K562 (cell line): ENCODE data around the gene VSTM2B. TPM values are rescaled to one million over a fixed set of nuclear protein-coding genes. Genes with fewer than 3 reads are reported as not detected.

Experiments
- ATAC-seq: fragments of 200-7000 bp; cut with Tn5 transposase; 3 replicates; pipeline ENCODE4 v1.9.1; 2020; ENCODE audit warnings: moderate library complexity
- BruUV-seq: library from RNA; stranded (reverse); fragments of 400-500 nt; replicated peaks from 2 replicates; lab custom pipeline; 2021; lab: Mats Ljungman, UMichigan
- CTCF ChIA-PET: fragments of 300-600 bp; formaldehyde crosslinking; extraction: SDS; loops from one replicate; lab custom pipeline; 2021; ENCODE audit warnings: low intra/inter-chr PET ratio; lab: Yijun Ruan, JAX
- POLR2A ChIA-PET: fragments of 300-600, 350-650 bp; sonication (Branson Sonifier 250); formaldehyde crosslinking; extraction: SDS; loops from one replicate; lab custom pipeline; 2021; ENCODE audit warnings: antibody characterized with exemption, inconsistent platforms; lab: Yijun Ruan, JAX
- DNase-seq, 4 experiments: peaks; one replicate each; pipeline versions ENCODE4 v3.0.0 to v3.0.0-alpha.2; 2011 to 2018; ENCODE audit warnings: low spot score in 3 of 4, mixed read lengths in 3 of 4; ENCODE audit errors: extremely low read depth in 1 of 4
- FAIRE-seq: peaks from 2 replicates; lab custom pipeline; 2011; peaks lifted over from hg19 to GRCh38; lab: Jason Lieb, UNC
- H2AFZ ChIP-seq: 2 replicates; pipeline ENCODE4 v1.6.0; 2011; ENCODE audit warnings: low read depth, low read length, control low read depth, inconsistent platforms
- H3K27ac ChIP-seq: fragments of 200-600 bp; 3 replicates; pipeline ENCODE4 v1.8.0; 2011; ENCODE audit warnings: low read depth, mild to moderate bottlenecking, control low read depth, inconsistent platforms, low read length, moderate library complexity, mixed read lengths; ENCODE audit errors: extremely low read depth
- H3K27me3 ChIP-seq, 2 experiments: fragments of 300-600 bp in 1 of 2; 2 replicates in 1 of 2; 3 replicates in 1 of 2; pipeline versions ENCODE4 v1.6.0 to v1.8.0; 2011; ENCODE audit warnings: inconsistent platforms in 2 of 2, low read length in 2 of 2, mild to moderate bottlenecking in 1 of 2, mixed read lengths in 1 of 2, moderate library complexity in 1 of 2; ENCODE audit not compliant: control insufficient read depth in 2 of 2, insufficient read depth in 2 of 2
- H3K36me3 ChIP-seq: fragments of 300-600 bp; 3 replicates; pipeline ENCODE4 v1.8.0; 2011; ENCODE audit warnings: mild to moderate bottlenecking, low read length, inconsistent platforms; ENCODE audit not compliant: control insufficient read depth, insufficient read depth
- H3K4me1 ChIP-seq, 2 experiments: fragments of 200-600 bp in 1 of 2; replicated peaks in 1 of 2; 2 replicates in 1 of 2; 3 replicates in 1 of 2; pipeline versions ENCODE4 v1.5.1 to v1.8.0; 2011; ENCODE audit warnings: inconsistent platforms in 2 of 2, low read length in 2 of 2, mild to moderate bottlenecking in 1 of 2, mixed read lengths in 1 of 2, moderate library complexity in 1 of 2; ENCODE audit not compliant: control insufficient read depth in 2 of 2, insufficient read depth in 2 of 2
- H3K4me2 ChIP-seq: 2 replicates; pipeline ENCODE4 v1.6.1; 2011; ENCODE audit warnings: low read length, control low read depth, inconsistent platforms, mixed read lengths; ENCODE audit not compliant: insufficient read depth
- H3K4me3 ChIP-seq: fragments of 200-600 bp; sonication (generic), shearing (Covaris generic); 2 replicates; pipeline ENCODE4 v1.5.1; 2016; ENCODE audit warnings: control low read depth, inconsistent platforms
- H3K79me2 ChIP-seq: fragments of 200-600 bp; 3 replicates; pipeline ENCODE4 v1.8.0; 2011; ENCODE audit warnings: low read length, inconsistent platforms; ENCODE audit not compliant: control insufficient read depth, insufficient read depth
- H3K9ac ChIP-seq, 2 experiments: 2 replicates each; pipeline versions ENCODE4 v1.6.0 to v1.6.1; 2011; ENCODE audit warnings: low read depth in 2 of 2, low read length in 2 of 2, control low read depth in 1 of 2, inconsistent platforms in 1 of 2, mild to moderate bottlenecking in 1 of 2, mixed read lengths in 1 of 2; ENCODE audit not compliant: insufficient read depth in 1 of 2
- H3K9me1 ChIP-seq: one replicate; pipeline ENCODE4 v1.6.0; 2011; ENCODE audit warnings: inconsistent platforms, mild to moderate bottlenecking, low read length, moderate library complexity; ENCODE audit not compliant: control insufficient read depth, insufficient read depth
- H3K9me3 ChIP-seq: replicated peaks from 2 replicates; pipeline ENCODE4 v1.5.1; 2011; ENCODE audit warnings: low read depth, low read length, inconsistent platforms; ENCODE audit not compliant: control insufficient read depth, insufficient read depth
- H4K20me1 ChIP-seq: replicated peaks from 2 replicates; pipeline ENCODE4 v1.6.1; 2011; ENCODE audit warnings: low read length, inconsistent platforms, mixed read lengths; ENCODE audit not compliant: control insufficient read depth, insufficient read depth
- GTF3C2 ChIP-seq: IDR thresholded peaks from 3 replicates; pipeline ENCODE4 v1.6.1; 2011; ENCODE audit warnings: borderline replicate concordance, mild to moderate bottlenecking, moderate library complexity; ENCODE audit not compliant: insufficient read length; ENCODE audit errors: extremely low read depth
- KDM2B ChIP-seq: fragments of 250-450 bp; sonication (Bioruptor Pico); IDR thresholded peaks from 2 replicates; pipeline ENCODE4 v1.8.0; 2021; ENCODE audit warnings: mild to moderate bottlenecking, moderate library complexity
- NKRF ChIP-seq: fragments of 450-650 bp; IDR thresholded peaks from 2 replicates; pipeline ENCODE4 v1.6.1; 2016; ENCODE audit warnings: borderline replicate concordance
- NR2C2 ChIP-seq, 2 experiments: fragments of 200-800 bp in 1 of 2; sonication (Bioruptor generic) in 1 of 2; sonication (generic) in 1 of 2; formaldehyde crosslinking in 1 of 2; IDR thresholded peaks; 2 replicates each; pipeline versions ENCODE4 v1.6.1 to v1.8.0; 2016 to 2022; ENCODE audit warnings: mild to moderate bottlenecking in 1 of 2, missing compliant biosample characterization in 1 of 2, missing genetic modification characterization in 1 of 2, missing genetic modification reagents in 1 of 2
- PCBP1 ChIP-seq: fragments of 200-400 bp; formaldehyde crosslinking; IDR thresholded peaks from 2 replicates; pipeline ENCODE4 v1.6.1; 2018; ENCODE audit warnings: mild to moderate bottlenecking, low read depth, low read length; ENCODE audit not compliant: poor library complexity, severe bottlenecking
- PTBP1 ChIP-seq: fragments of 200-400 bp; formaldehyde crosslinking; IDR thresholded peaks from 2 replicates; pipeline ENCODE4 v1.6.1; 2017; ENCODE audit warnings: low read depth, low read length
- RBM39 ChIP-seq: fragments of 200-400 bp; formaldehyde crosslinking; optimal IDR thresholded peaks from 2 replicates; pipeline ENCODE3; 2018; ENCODE audit warnings: low read depth, low read length
- WGBS: fragments of 100-300 bp; shearing (Covaris generic); methylation state at CpG from one replicate; pipeline ENCODE4 v1.1.6; 2016; ENCODE audit warnings: low coverage, mixed read lengths; ENCODE audit not compliant: insufficient coverage; ENCODE audit errors: missing lambda C conversion rate; 5-methylcytosine and 5-hydroxymethylcytosine counted together
- in situ Hi-C: fragments of 300-500 bp; cut with MboI; formaldehyde crosslinking; loops from 4 replicates; pipeline ENCODE4 v1.15.0; 2018; ENCODE audit warnings: inconsistent platforms, mixed read lengths
- intact Hi-C: fragments of 100-400 bp; cut with micrococcal nuclease; formaldehyde crosslinking; loops from 2 replicates; pipeline ENCODE4 v1.14.2; 2022
- polyA plus RNA-seq, 8 experiments: library from polyadenylated mRNA; depleted of rRNA in 4 of 8; stranded (reverse) in 5 of 8; unstranded in 3 of 8; fragments of >200 nt; fragmentation: Nextera tagmentation in 2 of 8; fragmentation: Illumina TruSeq in 1 of 8; extraction: Ambion mirVana in 2 of 8; extraction: Trizol in 1 of 8; gene quantifications; 2 replicates each; pipeline versions ENCODE4 v1.2.1 to v1.2.3, GENCODE V29; 2011 to 2014; ENCODE audit warnings: inconsistent platforms in 1 of 8, missing spikeins in 1 of 8
- total RNA-seq, 7 experiments: library from RNA; depleted of rRNA in 6 of 7; stranded (reverse); fragments of >200 nt in 6 of 7; fragmentation: Illumina TruSeq in 2 of 7; extraction: Trizol in 2 of 7; gene quantifications; 2 replicates each; pipeline versions ENCODE4 v1.2.1 to v1.2.3, GENCODE V29; 2011 to 2021; ENCODE audit warnings: low replicate concordance in 1 of 7

Gene VSTM2B
- total and polyA plus RNA-seq, 9 of the 15 experiments (the other 6 are each of a cell fraction or from before 2014, with no cell fraction given), result not detected

- FAIRE-seq (no peak), DNase-seq (no peak), ATAC-seq (no peak)
- H4K20me1 ChIP-seq, result no peaks in the 10 kb centered on the region
- CTCF ChIA-PET, result no interaction called here
- 20% methylated on average over 1 of the region's 3 CpGs for WGBS
- no peaks in the 10 kb centered on the region for H3K4me1 ChIP-seq
- POLR2A ChIA-PET, result no interaction called here
- in situ Hi-C loops, result no loop called here
- intact Hi-C loops, result no loop called here
- H3K9me1 ChIP-seq, result no peaks in the 10 kb centered on the region
- no peak overlapping the region for H3K4me2 ChIP-seq
- no peaks in the 10 kb centered on the region for H3K79me2 ChIP-seq
- no peak overlapping the region for H3K4me3 ChIP-seq
- no peak overlapping the region for H3K9ac ChIP-seq
- no peak overlapping the region for H2AFZ ChIP-seq
- H3K9me3 ChIP-seq, result no peaks in the 10 kb centered on the region
- BruUV-seq, result no TSS peak
- no peak overlapping the region for H3K27ac ChIP-seq
- TF ChIP-seq PTBP1 (no peak), NKRF (no peak)
- H3K27me3 ChIP-seq, result peaks cover 0 to 7% of the 10 kb centered on the region in 2 experiments; a peak in 2 of 5 replicates
- H3K36me3 ChIP-seq, result no peaks in the 10 kb centered on the region
Observed at GRCh38 chr19:29511768-29512167, 14.0 kb upstream of the VSTM2B start.

- Histone ChIP-seq H2AFZ (no peak overlapping the region), H3K9me3 (no peaks in the 10 kb centered on the region), H3K4me3 (no peak overlapping the region), H3K9ac (no peak overlapping the region), H3K36me3 (no peaks in the 10 kb centered on the region), H3K9me1 (no peaks in the 10 kb centered on the region), H3K79me2 (no peaks in the 10 kb centered on the region), H3K27me3 (no peaks in the 10 kb centered on the region; a peak in 1 of 5 replicates), H3K4me1 (no peaks in the 10 kb centered on the region), H4K20me1 (no peaks in the 10 kb centered on the region), H3K4me2 (no peak overlapping the region), H3K27ac (no peak overlapping the region)
- no CpG with 5 or more reads among the region's 1 CpG for WGBS
- no TSS peak for BruUV-seq
- in situ Hi-C loops (no loop called here), intact Hi-C loops (no loop called here)
- no peak for DNase-seq
- TF ChIP-seq RBM39 (no peak), PCBP1 (no peak), NR2C2 (CRISPR knock-in tag; IDR thresholded peaks at IDR 0.05) (no peak), NR2C2 (tag; IDR thresholded peaks at IDR 0.05) (no peak), GTF3C2 (no peak), KDM2B (no peak)
- no peak for ATAC-seq
- FAIRE-seq, result no peak
- ChIA-PET POLR2A (no interaction called here), CTCF (no interaction called here)
Observed at GRCh38 chr19:29512748-29513147, 13.0 kb upstream of the VSTM2B start.
